A549 (cell line): ENCODE measurements around the gene SLC22A23. TPM values are rescaled to one million over a fixed set of nuclear protein-coding genes. Genes with fewer than 3 reads are reported as not detected.

Source experiments
- ATAC-seq, 2 experiments: fragments of 200-7000 bp in 1 of 2; fragments of >200 bp in 1 of 2; cut with Nextera tagmentation in 1 of 2; cut with Tn5 transposase in 1 of 2; 3 replicates each; pipeline versions ENCODE4 v1.8.0 to v1.9.1; 2018 to 2020; ENCODE audit warnings: mild to moderate bottlenecking in 1 of 2, moderate library complexity in 1 of 2
- CTCF ChIA-PET: fragments of 300-600 bp; sonication (Branson Sonifier 250); formaldehyde crosslinking; extraction: SDS; loops from one replicate; lab custom pipeline; 2021; ENCODE audit warnings: antibody characterized with exemption, inconsistent platforms; lab: Yijun Ruan, JAX
- POLR2A ChIA-PET: fragments of 350-600 bp; formaldehyde crosslinking; extraction: SDS; loops from one replicate; lab custom pipeline; 2021; ENCODE audit warnings: antibody characterized with exemption, inconsistent platforms; lab: Yijun Ruan, JAX
- DNase-seq, 2 experiments: peaks; one replicate each; pipeline versions ENCODE4 v3.0.0 to v3.0.0-alpha.2; 2011 to 2016; ENCODE audit warnings: low read depth in 1 of 2, low spot score in 1 of 2
- FAIRE-seq: peaks from 2 replicates; lab custom pipeline; 2011; peaks lifted over from hg19 to GRCh38; lab: Jason Lieb, UNC
- H3K27ac ChIP-seq, 2 experiments: fragments of >200 bp; sonication (Bioruptor Twin); formaldehyde crosslinking; 3 replicates each; pipeline ENCODE4 v1.5.1; 2016 to 2017
- H3K4me1 ChIP-seq: fragments of >200 bp; sonication (Bioruptor Twin); formaldehyde crosslinking; 3 replicates; pipeline ENCODE4 v1.6.1; 2016
- H3K4me2 ChIP-seq: fragments of >200 bp; sonication (Bioruptor Twin); formaldehyde crosslinking; 3 replicates; pipeline ENCODE4 v1.6.1; 2016
- H3K4me3 ChIP-seq: fragments of >200 bp; sonication (Bioruptor Twin); formaldehyde crosslinking; 3 replicates; pipeline ENCODE4 v1.5.1; 2016
- H3K9me3 ChIP-seq: fragments of >200 bp; sonication (Bioruptor Twin); formaldehyde crosslinking; 3 replicates; pipeline ENCODE4 v1.6.1; 2016
- CBX2 ChIP-seq: fragments of 200-600 bp; sonication (generic); IDR thresholded peaks from 2 replicates; pipeline ENCODE4 v1.6.1; 2016; ENCODE audit warnings: low read depth, mild to moderate bottlenecking, borderline replicate concordance
- FOSL2 ChIP-seq, 2 experiments: fragments of 450-650 bp in 1 of 2; fragments of >200 bp in 1 of 2; sonication (Bioruptor Twin) in 1 of 2; formaldehyde crosslinking; IDR thresholded peaks; 2 replicates each; pipeline versions ENCODE4 v1.5.0 to v1.6.1; 2016 to 2020; ENCODE audit warnings: mild to moderate bottlenecking in 1 of 2, moderate library complexity in 1 of 2
- GATA3 ChIP-seq: IDR thresholded peaks from 2 replicates; pipeline ENCODE4 v1.6.1; 2012; ENCODE audit warnings: borderline replicate concordance
- JUN ChIP-seq, 2 experiments: fragments of >200 bp; sonication (Bioruptor Twin); formaldehyde crosslinking; IDR thresholded peaks; 2 replicates in 1 of 2; 3 replicates in 1 of 2; pipeline ENCODE4 v1.6.1; 2016 to 2017
- MAFK ChIP-seq: fragments of 450-650 bp; IDR thresholded peaks from 2 replicates; pipeline ENCODE4 v1.6.1; 2014; ENCODE audit not compliant: partially characterized antibody
- PHF8 ChIP-seq: fragments of 200-600 bp; sonication (generic); IDR thresholded peaks from 2 replicates; pipeline ENCODE4 v1.6.1; 2016; ENCODE audit warnings: low read depth, mild to moderate bottlenecking, antibody characterized with exemption, moderate library complexity, borderline replicate concordance
- TP53 ChIP-seq: fragments of 250-450 bp; sonication (Bioruptor Pico); IDR thresholded peaks from 2 replicates; pipeline ENCODE4 v1.5.0; 2021; ENCODE audit warnings: mild to moderate bottlenecking, moderate library complexity
- WGBS: methylation state at CpG from one replicate; pipeline ENCODE4 v1.1.6; 2017; ENCODE audit errors: missing lambda C conversion rate; 5-methylcytosine and 5-hydroxymethylcytosine counted together
- polyA plus RNA-seq, 4 experiments: library from polyadenylated mRNA; depleted of rRNA in 3 of 4; stranded (reverse); fragments of >200 nt; fragmentation: RNase III in 1 of 4; extraction: RNeasy Plus Mini Kit Qiagen cat#74134 plus additional on column Dnase treatment in 1 of 4; gene quantifications; 2 replicates in 3 of 4; 3 replicates in 1 of 4; pipeline ENCODE4 v1.2.3, GENCODE V29; 2011 to 2017
- TF ChIP-seq, protein P1 (sequence below): fragments of >200 bp; sonication (Bioruptor Twin); formaldehyde crosslinking; IDR thresholded peaks from 3 replicates; pipeline ENCODE4 v1.6.1; 2016
- TF ChIP-seq, protein P2 (sequence below): IDR thresholded peaks from 2 replicates; pipeline ENCODE4 v1.6.1; 2012

The SLC22A23 gene
- polyA plus RNA-seq, 2 of the 4 experiments (the other 2 are of a cell fraction): 4.4 to 6.2 TPM

DNA sequence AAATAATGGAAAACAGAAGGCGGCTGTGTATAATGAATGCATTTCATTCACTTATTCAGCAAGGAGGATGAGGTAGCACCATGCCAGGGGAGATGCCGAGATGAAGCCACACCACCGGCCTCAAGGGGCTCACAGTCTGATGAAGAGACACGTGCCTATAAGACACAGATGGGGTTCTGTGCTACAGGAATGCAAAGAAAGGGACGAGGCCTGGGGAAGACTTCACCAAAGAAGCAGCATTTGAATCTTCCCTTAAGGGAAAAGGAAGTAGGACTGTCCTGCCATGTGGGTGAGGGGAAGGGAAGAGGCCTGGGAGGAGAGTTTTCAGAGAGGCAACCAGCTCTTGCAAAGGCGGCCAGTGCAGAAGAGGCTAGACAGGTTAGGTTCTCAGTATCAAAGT, 99.2 kb downstream of the SLC22A23 start:
- ATAC-seq (no peak), FAIRE-seq (no peak), DNase-seq (no peak)
- H3K4me3 ChIP-seq: no peak overlapping the region
- peak overlapping the region; percentile 87 for H3K4me2 ChIP-seq
- POLR2A ChIA-PET: no interaction called here
- peak overlapping the region; percentile 60 to 86; a peak in 5 of 6 replicates for H3K27ac ChIP-seq
- TF ChIP-seq TP53 (CRISPR knock-in tag): no peak
- no peak for TF ChIP-seq PHF8
- H3K9me3 ChIP-seq: no peaks in the 10 kb centered on the region
- H3K4me1 ChIP-seq: peaks cover 45% of the 10 kb centered on the region
- CTCF ChIA-PET: interaction anchor here (1.2 to 1.9 kb wide), 2 partner anchors 76 to 78 kb away, joined by 3 to 4 read pairs; no protein-coding TSS in a partner anchor
- 67% methylated on average over 6 of the region's 6 CpGs for WGBS

DNA sequence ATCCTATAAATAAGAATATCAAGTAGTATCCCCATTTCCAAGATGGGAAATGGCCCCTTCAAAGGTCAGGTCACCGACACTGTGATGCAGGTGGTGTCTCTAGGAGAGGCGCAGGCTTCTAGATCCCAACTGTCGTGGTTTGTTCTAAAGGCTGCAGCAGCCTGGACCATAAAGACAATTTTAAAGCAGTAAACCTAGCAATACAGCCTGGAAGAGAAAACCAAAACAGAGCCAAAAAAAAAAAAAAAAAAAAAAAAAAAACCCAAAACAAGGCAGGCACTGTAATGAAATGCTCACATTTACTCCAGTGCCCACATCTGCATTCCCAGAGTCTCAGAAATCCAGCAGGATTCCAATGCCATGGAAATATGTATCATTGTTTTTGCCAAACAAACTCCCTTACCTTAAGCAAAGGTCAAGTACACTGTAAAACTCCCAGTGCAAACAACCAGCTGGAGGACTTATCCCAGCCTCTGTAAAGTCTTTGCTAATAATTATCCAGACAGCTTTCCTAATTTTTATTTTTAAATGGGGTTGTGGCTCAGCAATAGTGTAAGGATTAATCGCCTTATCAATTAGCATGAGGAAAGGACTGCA, 99.9 kb downstream of the SLC22A23 start:
- H3K27ac ChIP-seq: peak overlapping the region; percentile 78 to 86
- no peak for FAIRE-seq
- no peak for TF ChIP-seq JUN (IDR thresholded peaks at IDR 0.05)
- TF ChIP-seq FOSL2 (IDR thresholded peaks at IDR 0.05): no peak
- TF ChIP-seq FOSL2 (CRISPR knock-in tag; IDR thresholded peaks at IDR 0.05): peak; percentile 35; the same call in 1 of the 2 replicates
- TF ChIP-seq GATA3: peak; percentile 54
- no peak for TF ChIP-seq CBX2
- TF ChIP-seq, all 56 proteins: peak for 2
- ChIA-PET POLR2A (no interaction called here), CTCF (interaction anchor here (1.2 to 1.9 kb wide), 2 partner anchors 75 to 77 kb away, joined by 3 to 4 read pairs; no protein-coding TSS in a partner anchor)
- WGBS: 32% methylated on average over 4 of the region's 4 CpGs
- H3K9me3 ChIP-seq: no peaks in the 10 kb centered on the region
- ATAC-seq: peak; percentile 70 to 77
- DNase-seq: peak; percentile 34 to 76
- H3K4me2 ChIP-seq: peak overlapping the region; percentile 87
- peak overlapping the region; percentile 39; the same call in 2 of the 3 replicates for H3K4me3 ChIP-seq
- H3K4me1 ChIP-seq: peaks cover 45% of the 10 kb centered on the region

DNA sequence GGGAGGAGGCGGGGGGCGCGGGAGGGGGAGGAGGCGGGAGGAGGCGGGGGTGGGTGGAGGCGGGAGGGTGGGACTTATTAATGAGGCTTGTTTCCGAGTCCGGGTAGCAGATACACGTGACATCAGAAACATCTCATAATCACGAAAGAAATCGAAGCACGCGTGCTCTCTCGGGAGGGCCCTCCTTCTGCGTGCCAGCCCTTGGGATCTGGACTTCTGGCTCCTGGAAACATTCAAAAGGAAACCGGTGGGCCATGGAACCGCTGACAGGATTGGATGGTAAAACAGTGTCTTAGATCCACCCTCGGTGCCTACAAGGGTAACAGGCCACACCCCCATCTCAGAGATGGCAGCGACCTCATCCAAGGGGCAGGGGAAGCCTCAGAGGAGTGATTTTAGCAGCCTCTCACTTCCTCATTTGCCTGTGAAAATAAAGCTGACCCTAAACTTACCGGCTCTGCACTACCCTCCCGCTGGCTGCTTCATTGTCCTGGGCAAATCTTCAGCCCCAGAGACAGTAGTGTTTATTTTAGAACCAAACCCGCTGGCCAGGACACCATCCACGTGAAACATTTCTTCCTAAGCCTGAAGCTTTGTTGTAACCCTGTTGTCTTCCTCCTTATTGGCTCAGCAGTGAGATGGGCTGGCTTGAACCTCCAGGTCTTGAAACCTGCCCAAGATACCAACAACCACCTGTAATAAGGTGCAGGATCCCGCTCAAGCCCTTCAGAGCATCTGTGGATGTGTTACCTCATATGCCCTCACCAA, 100.6 kb downstream of the SLC22A23 start:
- FAIRE-seq: no peak
- TF ChIP-seq, protein P1, sequence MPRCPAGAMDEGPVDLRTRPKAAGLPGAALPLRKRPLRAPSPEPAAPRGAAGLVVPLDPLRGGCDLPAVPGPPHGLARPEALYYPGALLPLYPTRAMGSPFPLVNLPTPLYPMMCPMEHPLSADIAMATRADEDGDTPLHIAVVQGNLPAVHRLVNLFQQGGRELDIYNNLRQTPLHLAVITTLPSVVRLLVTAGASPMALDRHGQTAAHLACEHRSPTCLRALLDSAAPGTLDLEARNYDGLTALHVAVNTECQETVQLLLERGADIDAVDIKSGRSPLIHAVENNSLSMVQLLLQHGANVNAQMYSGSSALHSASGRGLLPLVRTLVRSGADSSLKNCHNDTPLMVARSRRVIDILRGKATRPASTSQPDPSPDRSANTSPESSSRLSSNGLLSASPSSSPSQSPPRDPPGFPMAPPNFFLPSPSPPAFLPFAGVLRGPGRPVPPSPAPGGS: no peak
- TF ChIP-seq, protein P2, sequence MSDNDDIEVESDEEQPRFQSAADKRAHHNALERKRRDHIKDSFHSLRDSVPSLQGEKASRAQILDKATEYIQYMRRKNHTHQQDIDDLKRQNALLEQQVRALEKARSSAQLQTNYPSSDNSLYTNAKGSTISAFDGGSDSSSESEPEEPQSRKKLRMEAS: 0 out of 2 replicates have a peak, but pooled peaks have one; percentile 17
- TF ChIP-seq, all 56 proteins: peak for 1
- ATAC-seq: peak; percentile 76 to 92
- POLR2A ChIA-PET: no interaction called here
- peak overlapping the region; percentile 78 to 86 for H3K27ac ChIP-seq
- H3K4me1 ChIP-seq: peaks cover 44% of the 10 kb centered on the region
- peak overlapping the region; percentile 39 for H3K4me3 ChIP-seq
- peak overlapping the region; percentile 87 for H3K4me2 ChIP-seq
- peak; percentile 68 to 82 for DNase-seq
- CTCF ChIA-PET: interaction anchor here (1.9 kb wide), 1 partner anchor 74 kb away, joined by 4 read pairs; no protein-coding TSS in a partner anchor
- WGBS: 7% methylated on average over 12 of the region's 24 CpGs
- no peaks in the 10 kb centered on the region for H3K9me3 ChIP-seq

DNA sequence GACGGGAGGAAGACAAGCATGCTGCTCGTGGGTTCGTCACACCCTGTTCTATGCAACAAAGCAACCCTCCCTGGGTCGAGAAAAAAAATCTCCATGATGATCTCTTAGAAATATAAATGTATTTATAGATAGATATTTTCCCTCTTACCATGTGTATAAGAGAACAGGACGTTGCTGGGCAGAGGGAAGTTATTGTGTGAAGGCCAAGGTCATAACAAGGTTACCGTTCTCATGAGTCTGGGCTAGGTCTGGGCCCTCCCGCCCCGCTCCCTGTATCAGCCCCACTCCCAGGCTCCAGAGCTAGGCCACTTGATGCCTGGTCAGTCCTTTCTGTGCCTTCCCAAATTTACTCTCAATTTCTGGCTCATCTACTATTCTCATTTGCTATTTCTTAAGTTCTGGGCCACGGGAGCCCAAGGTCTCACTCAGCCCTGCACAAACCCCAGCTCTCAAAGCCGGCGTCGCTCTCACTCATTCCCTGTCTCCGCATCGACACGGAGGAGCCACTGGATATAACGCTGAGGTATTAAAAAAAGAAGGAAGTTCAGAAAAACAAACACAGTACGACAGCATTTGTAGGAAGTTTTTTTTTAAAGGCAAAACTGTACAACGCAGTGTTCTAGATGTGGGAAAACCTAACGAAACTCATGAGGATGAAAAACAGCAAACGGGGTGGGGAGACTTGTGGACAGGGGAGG, 101.3 kb downstream of the SLC22A23 start:
- peak overlapping the region; percentile 87 for H3K4me2 ChIP-seq
- no peak for FAIRE-seq
- no peaks in the 10 kb centered on the region for H3K9me3 ChIP-seq
- TF ChIP-seq, protein P1: no peak
- TF ChIP-seq MAFK: peak; percentile 5
- 32% methylated on average over 20 of the region's 20 CpGs for WGBS
- DNase-seq: peak in 1 of 2 experiments; percentile 13
- H3K27ac ChIP-seq: peak overlapping the region; percentile 78 to 86
- H3K4me3 ChIP-seq: peak overlapping the region; percentile 39
- POLR2A ChIA-PET: interaction anchor here (0.5 kb wide), 1 partner anchor 82 kb away, joined by 4 read pairs; no protein-coding TSS in a partner anchor
- peak in 1 of 2 experiments; percentile 5; a peak in 2 of 6 replicates for ATAC-seq
- peaks cover 40% of the 10 kb centered on the region for H3K4me1 ChIP-seq
- CTCF ChIA-PET: interaction anchor here (1.1 kb wide), 1 partner anchor 13 kb away, joined by 3 read pairs; no protein-coding TSS in a partner anchor
